Measurements from ENCODE around the gene ADAT3.

ADAT3 gene

GRCh38 chr19:1956122-1956494, 50.9 kb downstream of the ADAT3 start:
- DNase-seq (ENCODE audit: low read depth in 2 of 2, low spot score in 1 of 2): no peak

GRCh38 chr19:1956868-1957492, 51.8 kb downstream of the ADAT3 start:
- no peak for DNase-seq (ENCODE audit: low read depth in 2 of 2, low spot score in 1 of 2)

- DNase-seq (ENCODE audit: low read depth in 2 of 2, low spot score in 1 of 2): no peak
These were observed 52.5 kb downstream of the ADAT3 start for GRCh38 chr19:1957562-1958248.

GRCh38 chr19:1959928-1960589, 54.9 kb downstream of the ADAT3 start:
- no peak for DNase-seq (ENCODE audit: low read depth in 2 of 2, low spot score in 1 of 2)

- DNase-seq (ENCODE audit: low read depth in 2 of 2, low spot score in 1 of 2): no peak
These were observed 56.0 kb downstream of the ADAT3 start for GRCh38 chr19:1961000-1961883.

GRCh38 chr19:1962674-1963073, 57.5 kb downstream of the ADAT3 start:
- no peak for DNase-seq (ENCODE audit: low read depth in 2 of 2, low spot score in 1 of 2)
